Natural killer cell (primary cell): Measurements from ENCODE around the gene ROBO1. TPM values are rescaled to one million over a fixed set of nuclear protein-coding genes. Genes with fewer than 3 reads are reported as not detected.

Experiments
- ATAC-seq, 3 donors: fragments of 150-1000 bp in 2 of 3; fragments of 200-7000 bp in 1 of 3; cut with Tn5 transposase; 1 replicate in 1 of 3; 2 replicates in 2 of 3; pipeline ENCODE4 v1.10.0; 2021; ENCODE audit warnings: mild to moderate bottlenecking in 2 of 3, moderate library complexity in 2 of 3
- DNase-seq, 2 donors: peaks; one replicate each; pipeline versions ENCODE4 v3.0.0 to v3.0.0-alpha.2; 2013 to 2021; ENCODE audit warnings: mixed read lengths in 1 of 2
- H3K27ac ChIP-seq: one replicate; pipeline ENCODE4 v1.5.1; 2013; ENCODE audit warnings: mild to moderate bottlenecking, low read length
- H3K27me3 ChIP-seq: one replicate; pipeline ENCODE4 v1.6.1; 2013; ENCODE audit warnings: low read length; ENCODE audit not compliant: control insufficient read depth, insufficient read depth
- H3K36me3 ChIP-seq: one replicate; pipeline ENCODE4 v1.6.1; 2013; ENCODE audit warnings: low read length; ENCODE audit not compliant: control insufficient read depth, insufficient read depth
- H3K4me1 ChIP-seq: one replicate; pipeline ENCODE4 v1.6.1; 2013; ENCODE audit warnings: low read length; ENCODE audit not compliant: control insufficient read depth, insufficient read depth
- H3K4me3 ChIP-seq: one replicate; pipeline ENCODE4 v1.5.1; 2013; ENCODE audit warnings: low read length
- H3K9me3 ChIP-seq: one replicate; pipeline ENCODE4 v1.6.1; 2013; ENCODE audit warnings: low read length; ENCODE audit not compliant: control insufficient read depth, insufficient read depth
- H3K27ac Mint-ChIP-seq, 2 donors: one replicate each; pipeline ENCODE4 v1.8.0; 2022; ENCODE audit warnings: mild to moderate bottlenecking in 2 of 2, mixed read lengths in 2 of 2, moderate library complexity in 1 of 2
- H3K27me3 Mint-ChIP-seq, 2 donors: one replicate each; pipeline ENCODE4 v1.8.0; 2022; ENCODE audit warnings: low read depth in 2 of 2, mixed read lengths in 2 of 2
- H3K36me3 Mint-ChIP-seq: one replicate; pipeline ENCODE4 v1.8.0; 2022; ENCODE audit warnings: mixed read lengths
- H3K4me1 Mint-ChIP-seq, 2 donors: one replicate each; pipeline ENCODE4 v1.8.0; 2022; ENCODE audit warnings: mixed read lengths in 2 of 2
- H3K4me3 Mint-ChIP-seq: one replicate; pipeline ENCODE4 v1.8.0; 2022; ENCODE audit warnings: mild to moderate bottlenecking, moderate library complexity, mixed read lengths
- H3K9me3 Mint-ChIP-seq, 2 donors: one replicate each; pipeline ENCODE4 v1.8.0; 2022; ENCODE audit warnings: mixed read lengths in 2 of 2
- WGBS: methylation state at CpG from one replicate; pipeline ENCODE4 v1.1.7; 2013; ENCODE audit warnings: missing lambda C conversion rate; ENCODE audit not compliant: insufficient coverage; 5-methylcytosine and 5-hydroxymethylcytosine counted together
- intact Hi-C: fragments of 100-400 bp; cut with micrococcal nuclease; formaldehyde crosslinking; loops from one replicate; pipeline ENCODE4 v1.14.2; 2022
- total RNA-seq, 4 donors: library from RNA; stranded (reverse); fragments of 120-200 nt in 1 of 4; gene quantifications; one replicate each; pipeline versions ENCODE4 v1.2.3 to v1.2.4, GENCODE V29; 2013 to 2022
- TF ChIP-seq, protein P1 (sequence below): fragments of 200-600 bp; IDR thresholded peaks from one replicate; pipeline ENCODE4 v1.8.0; 2022; ENCODE audit warnings: antibody characterized with exemption

Gene ROBO1
- total RNA-seq, 3 donors from 2014 or later (not counting 1 experiment from before 2014, with no cell fraction given), result 0.07 TPM; not detected in 2

GRCh38 chr3:78867409-78868372 lies 900.1 kb downstream of the ROBO1 start:
- Histone ChIP-seq H3K36me3 (no peaks in the 10 kb centered on the region), H3K9me3 (no peaks in the 10 kb centered on the region), H3K4me3 (no peak overlapping the region), H3K27ac (no peak overlapping the region), H3K4me1 (no peaks in the 10 kb centered on the region), H3K27me3 (no peaks in the 10 kb centered on the region)
- TF ChIP-seq, protein P1, sequence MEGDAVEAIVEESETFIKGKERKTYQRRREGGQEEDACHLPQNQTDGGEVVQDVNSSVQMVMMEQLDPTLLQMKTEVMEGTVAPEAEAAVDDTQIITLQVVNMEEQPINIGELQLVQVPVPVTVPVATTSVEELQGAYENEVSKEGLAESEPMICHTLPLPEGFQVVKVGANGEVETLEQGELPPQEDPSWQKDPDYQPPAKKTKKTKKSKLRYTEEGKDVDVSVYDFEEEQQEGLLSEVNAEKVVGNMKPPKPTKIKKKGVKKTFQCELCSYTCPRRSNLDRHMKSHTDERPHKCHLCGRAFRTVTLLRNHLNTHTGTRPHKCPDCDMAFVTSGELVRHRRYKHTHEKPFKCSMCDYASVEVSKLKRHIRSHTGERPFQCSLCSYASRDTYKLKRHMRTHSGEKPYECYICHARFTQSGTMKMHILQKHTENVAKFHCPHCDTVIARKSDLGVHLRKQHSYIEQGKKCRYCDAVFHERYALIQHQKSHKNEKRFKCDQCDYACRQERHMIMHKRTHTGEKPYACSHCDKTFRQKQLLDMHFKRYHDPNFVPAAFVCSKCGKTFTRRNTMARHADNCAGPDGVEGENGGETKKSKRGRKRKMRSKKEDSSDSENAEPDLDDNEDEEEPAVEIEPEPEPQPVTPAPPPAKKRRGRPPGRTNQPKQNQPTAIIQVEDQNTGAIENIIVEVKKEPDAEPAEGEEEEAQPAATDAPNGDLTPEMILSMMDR, result no peak
- DNase-seq, result no peak
- H3K27ac Mint-ChIP-seq, result no peak overlapping the region
- intact Hi-C loops, result no loop called here
- WGBS, result 80% methylated on average over 4 of the region's 7 CpGs
- no peaks in the 10 kb centered on the region for H3K27me3 Mint-ChIP-seq
- H3K4me3 Mint-ChIP-seq, result no peak overlapping the region
- ATAC-seq, result no peak
- no peaks in the 10 kb centered on the region for H3K36me3 Mint-ChIP-seq
- H3K9me3 Mint-ChIP-seq, result peaks cover 2 to 5% of the 10 kb centered on the region in 2 donors
- no peaks in the 10 kb centered on the region for H3K4me1 Mint-ChIP-seq

DNA sequence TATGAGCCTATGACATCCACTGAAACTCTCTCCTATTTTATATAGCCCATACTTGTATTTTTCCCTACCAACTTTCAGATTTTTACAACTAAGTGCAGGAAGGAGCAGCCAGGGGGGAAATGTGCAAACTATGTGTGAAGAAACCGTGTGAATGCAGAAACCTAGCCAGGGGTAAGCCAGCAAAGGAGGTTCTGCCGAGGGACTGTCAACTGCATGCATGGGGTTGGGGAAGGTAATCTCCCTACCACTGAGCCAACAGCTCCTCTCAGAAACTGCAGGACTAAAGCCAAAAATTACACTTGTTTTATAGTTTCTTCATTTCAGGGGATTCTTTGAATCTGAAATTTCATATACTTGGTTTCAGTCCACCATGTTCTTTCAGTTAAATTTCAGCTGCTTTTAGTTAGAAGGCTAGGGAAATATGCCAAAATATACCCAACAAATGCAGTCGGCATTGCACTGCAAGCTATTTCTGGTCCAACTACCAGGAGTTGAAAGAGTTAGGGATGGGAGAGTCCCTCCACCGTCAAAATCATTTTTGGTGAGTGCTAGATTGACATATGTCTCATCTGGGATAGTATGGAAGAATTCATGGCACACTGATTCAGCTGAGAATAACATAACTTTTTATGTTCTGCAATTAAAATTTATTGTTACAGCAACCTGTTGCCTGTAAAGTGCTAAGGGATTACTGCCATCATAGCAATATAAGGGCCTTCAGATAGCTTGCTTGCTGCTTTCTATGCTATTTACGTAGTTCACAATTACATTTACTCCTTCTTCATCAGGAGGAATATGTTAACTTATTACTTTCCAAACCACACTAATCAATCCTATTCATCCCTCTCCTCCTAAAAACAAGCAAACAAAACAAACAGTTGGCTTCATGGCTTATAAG lies 904.2 kb downstream of the ROBO1 start:
- ATAC-seq, result no peak
- Mint-ChIP-seq H3K36me3 (peaks cover 5% of the 10 kb centered on the region), H3K9me3 (peaks cover 14 to 21% of the 10 kb centered on the region in 2 donors), H3K27me3 (no peaks in the 10 kb centered on the region), H3K4me3 (no peak overlapping the region), H3K4me1 (no peaks in the 10 kb centered on the region), H3K27ac (no peak overlapping the region)
- TF ChIP-seq, protein P1, result no peak
- Histone ChIP-seq H3K4me3 (no peak overlapping the region), H3K4me1 (no peaks in the 10 kb centered on the region), H3K36me3 (no peaks in the 10 kb centered on the region), H3K27me3 (no peaks in the 10 kb centered on the region), H3K9me3 (no peaks in the 10 kb centered on the region), H3K27ac (no peak overlapping the region)
- intact Hi-C loops, result no loop called here
- no peak for DNase-seq
- WGBS, result 79% methylated on average over 5 of the region's 5 CpGs

- no peak for ATAC-seq
- Histone ChIP-seq H3K9me3 (no peaks in the 10 kb centered on the region), H3K4me1 (no peaks in the 10 kb centered on the region), H3K27ac (no peak overlapping the region), H3K27me3 (no peaks in the 10 kb centered on the region), H3K4me3 (no peak overlapping the region), H3K36me3 (no peaks in the 10 kb centered on the region)
- Mint-ChIP-seq H3K27me3 (no peaks in the 10 kb centered on the region), H3K9me3 (peaks cover 14 to 21% of the 10 kb centered on the region in 2 donors), H3K4me1 (no peaks in the 10 kb centered on the region), H3K36me3 (peaks cover 5% of the 10 kb centered on the region), H3K4me3 (no peak overlapping the region), H3K27ac (no peak overlapping the region)
- no peak for DNase-seq
- 85% methylated on average over 4 of the region's 4 CpGs for WGBS
- TF ChIP-seq, protein P1, result no peak
- intact Hi-C loops, result no loop called here
Measured at GRCh38 chr3:78861156-78861555, 906.6 kb downstream of the ROBO1 start.
